Left lung (tissue), 10 donors: Measurements from ENCODE around the gene DLL1. TPM values are rescaled to one million over a fixed set of nuclear protein-coding genes. Genes with fewer than 3 reads are reported as not detected.

Source experiments
- ATAC-seq: fragments of 200-7000 bp; cut with Tn5 transposase; one replicate; pipeline ENCODE4 v1.9.1; 2020; ENCODE audit warnings: moderate library complexity
- DNase-seq, 4 donors: peaks; one replicate each; pipeline ENCODE4 v3.0.0-alpha.2; 2013 to 2020
- H3K27ac ChIP-seq, 2 donors: fragments of 200-600 bp; sonication (generic) in 1 of 2; one replicate each; pipeline versions ENCODE4 v1.5.0 to v1.8.0; 2020 to 2021
- H3K27me3 ChIP-seq, 2 donors: fragments of 200-600 bp; sonication (generic) in 1 of 2; one replicate each; pipeline versions ENCODE4 v1.5.0 to v1.8.0; 2020 to 2021
- H3K36me3 ChIP-seq, 2 donors: fragments of 200-600 bp; sonication (generic) in 1 of 2; one replicate each; pipeline versions ENCODE4 v1.5.0 to v1.8.0; 2020 to 2021
- H3K4me1 ChIP-seq, 2 donors: fragments of 200-600 bp; one replicate each; pipeline ENCODE4 v1.8.0; 2021
- H3K4me3 ChIP-seq, 2 donors: fragments of 200-600 bp; sonication (generic) in 1 of 2; one replicate each; pipeline versions ENCODE4 v1.5.0 to v1.8.0; 2020 to 2021; ENCODE audit warnings: mild to moderate bottlenecking in 1 of 2
- H3K9me3 ChIP-seq, 2 donors: fragments of 200-600 bp; sonication (generic) in 1 of 2; one replicate each; pipeline versions ENCODE4 v1.5.0 to v1.8.0; 2020 to 2021
- CTCF ChIP-seq, 2 donors: fragments of 200-600 bp; sonication (generic) in 1 of 2; IDR thresholded peaks; one replicate each; pipeline versions ENCODE4 v1.5.0 to v1.8.0; 2021; ENCODE audit warnings: antibody characterized with exemption in 2 of 2
- intact Hi-C, 2 donors: fragments of 100-400 bp; cut with DNase I; formaldehyde crosslinking; loops; one replicate each; pipeline versions ENCODE4 v1.11.2 to v1.14.2; 2022
- polyA plus RNA-seq, 6 donors: library from polyadenylated mRNA; unstranded; fragments of 120-200 nt; gene quantifications; one replicate each; pipeline ENCODE4 v1.2.1, GENCODE V29; 2013; ENCODE audit not compliant: insufficient read length in 6 of 6
- total RNA-seq, 2 donors: library from RNA; stranded (reverse); fragmentation: NEBNext Ultra II Directional; extraction: Animal tissue kit (Norgen Biotek cat#: 25700); gene quantifications; one replicate each; pipeline ENCODE4 v1.2.1, GENCODE V29; 2021
- donor health status: DM: no; HTN: yes; CAD: no.
- donor health status: DM: no; HTN: no; CAD: no.

Gene DLL1
- total and polyA plus RNA-seq, 8 donors: 6.3 to 12.8 (median 10.2) TPM

GRCh38 chr6:170283212-170284081 is 7.4 kb downstream of the DLL1 start:
- no peak for ATAC-seq

GRCh38 chr6:170282512-170283158 is 8.2 kb downstream of the DLL1 start:
- H3K9me3 ChIP-seq: no peaks in the 10 kb centered on the region
- DNase-seq (no peak), ATAC-seq (no peak)
- H3K27me3 ChIP-seq: peaks cover 3 to 47% of the 10 kb centered on the region in 2 donors
- no peak overlapping the region for H3K4me3 ChIP-seq
- intact Hi-C loops: no loop called here
- no peak overlapping the region for H3K27ac ChIP-seq
- H3K4me1 ChIP-seq: peaks cover 0 to 32% of the 10 kb centered on the region in 2 donors
- TF ChIP-seq CTCF (IDR thresholded peaks at IDR 0.05): no peak
- H3K36me3 ChIP-seq: peaks cover 0 to 36% of the 10 kb centered on the region in 2 donors

More at GRCh38 chr6:170283212-170284081, 7.4 kb downstream of the DLL1 start:
- no peak overlapping the region for H3K4me3 ChIP-seq
- TF ChIP-seq CTCF (IDR thresholded peaks at IDR 0.05): no peak
- DNase-seq: no peak
- intact Hi-C loops: no loop called here
- peaks cover 0 to 34% of the 10 kb centered on the region in 2 donors for H3K4me1 ChIP-seq
- H3K9me3 ChIP-seq: no peaks in the 10 kb centered on the region
- H3K27ac ChIP-seq: no peak overlapping the region
- peaks cover 0 to 43% of the 10 kb centered on the region in 2 donors for H3K36me3 ChIP-seq
- peaks cover 6 to 55% of the 10 kb centered on the region in 2 donors for H3K27me3 ChIP-seq

- no peaks in the 10 kb centered on the region for H3K9me3 ChIP-seq
- TF ChIP-seq CTCF (IDR thresholded peaks at IDR 0.05): no peak
- no peak overlapping the region for H3K4me3 ChIP-seq
- intact Hi-C loops: no loop called here
- DNase-seq (no peak), ATAC-seq (no peak)
- H3K36me3 ChIP-seq: peaks cover 0 to 32% of the 10 kb centered on the region in 2 donors
- H3K4me1 ChIP-seq: peaks cover 0 to 25% of the 10 kb centered on the region in 2 donors
- no peak overlapping the region for H3K27ac ChIP-seq
- peaks cover 0 to 37% of the 10 kb centered on the region in 2 donors for H3K27me3 ChIP-seq
These were observed 9.3 kb downstream of the DLL1 start for GRCh38 chr6:170281331-170282292.

GRCh38 chr6:170280689-170281045 is 10.2 kb downstream of the DLL1 start:
- Histone ChIP-seq H3K4me1 (peaks cover 0 to 16% of the 10 kb centered on the region in 2 donors), H3K9me3 (no peaks in the 10 kb centered on the region), H3K36me3 (peaks cover 0 to 32% of the 10 kb centered on the region in 2 donors), H3K4me3 (peak overlapping the region; percentile 4 to 7), H3K27ac (peak overlapping the region in 1 of 2 donors; percentile 66), H3K27me3 (peaks cover 0 to 27% of the 10 kb centered on the region in 2 donors)
- no peak for TF ChIP-seq CTCF (IDR thresholded peaks at IDR 0.05)
- DNase-seq (peak in 1 of 4 donors; percentile 51), ATAC-seq (peak; percentile 19)
- intact Hi-C loops: no loop called here
